SK-N-MC (cell line): Measurements from ENCODE around the gene SH3PXD2A.

ENCODE experiments used
- EZH2 ChIP-seq: fragments of 200-600 bp; sonication (generic); IDR thresholded peaks from one replicate; pipeline ENCODE4 v1.6.1; 2017; ENCODE audit warnings: antibody characterized with exemption
- FOXP2 ChIP-seq: optimal IDR thresholded peaks from 2 replicates; pipeline ENCODE3; 2011; ENCODE audit warnings: mild to moderate bottlenecking, moderate library complexity; ENCODE audit not compliant: insufficient read depth; ENCODE audit errors: extremely low read length, control extremely low read depth
- POLR2AphosphoS5 ChIP-seq: IDR thresholded peaks from 2 replicates; pipeline ENCODE4 v1.6.1; 2012; ENCODE audit warnings: mild to moderate bottlenecking, low read depth, low read length, borderline replicate concordance

- TF ChIP-seq POLR2AphosphoS5 (no peak), EZH2 (no peak), FOXP2 (no peak)
These were observed 143.2 kb downstream of the SH3PXD2A start for GRCh38 chr10:103712146-103712545.
